Measurements from ENCODE around the gene TUG1. TPM values are rescaled to one million over a fixed set of nuclear protein-coding genes. Genes with fewer than 3 reads are reported as not detected.

Gene TUG1
- 10 to 100 TPM; 67.3 to 72.3 TPM for total RNA-seq

- peak; percentile 93 for ATAC-seq
- peak within 1 kb of the TSS; percentile 99 for H3K27ac Mint-ChIP-seq
- POLR2A ChIA-PET, result interaction anchor here (0.6 to 2.9 kb wide), 25 partner anchors 10 to 377 kb away, joined by 3 to 26 read pairs (median 3); partner anchors contain the start of genes PATZ1, PIK3IP1 and SMTN
- peaks cover 83% of the 10 kb centered on the region for H3K36me3 Mint-ChIP-seq (ENCODE audit: low read depth)
- H3K9me3 Mint-ChIP-seq (ENCODE audit: insufficient read depth), result peaks cover 39% of the 10 kb centered on the region
- H3K4me1 Mint-ChIP-seq (ENCODE audit: low read depth), result peaks cover 60% of the 10 kb centered on the region
- peak within 1 kb of the TSS; percentile 89 for H3K4me3 Mint-ChIP-seq
- no peaks in the 10 kb centered on the region for H3K27me3 Mint-ChIP-seq (ENCODE audit: low read depth)
- CTCF ChIA-PET, result interaction anchor here (0.9 to 3.3 kb wide), 9 partner anchors 10 to 363 kb away, joined by 3 to 30 read pairs (median 7); partner anchors contain the start of gene SMTN
- peak; percentile 98 for DNase-seq
These were observed at the start of gene TUG1 for GRCh38 chr22:30968924-30969531. Gene TUG1 (plus strand): TSS chr22:30969265.

- Mint-ChIP-seq H3K4me3 (no peak overlapping the region), H3K36me3 (ENCODE audit: low read depth) (peaks cover 14% of the 10 kb centered on the region), H3K9me3 (ENCODE audit: insufficient read depth) (no peaks in the 10 kb centered on the region), H3K27me3 (ENCODE audit: low read depth) (no peaks in the 10 kb centered on the region), H3K27ac (no peak overlapping the region), H3K4me1 (ENCODE audit: low read depth) (peaks cover 17% of the 10 kb centered on the region)
- no peak for DNase-seq
- POLR2A ChIA-PET, result interaction anchor here (1.0 kb wide), 1 partner anchor 162 kb away, joined by 3 read pairs; no protein-coding TSS in a partner anchor
- CTCF ChIA-PET, result interaction anchor here (0.7 to 4.0 kb wide), 16 partner anchors 10 to 379 kb away, joined by 3 to 37 read pairs (median 9); partner anchors contain the start of genes MORC2, SLC35E4 and TUG1
- peak; percentile 8 for ATAC-seq
These were observed 49.1 kb upstream of the TUG1 start for GRCh38 chr22:30919973-30920372.

- peaks cover 15% of the 10 kb centered on the region for H3K36me3 Mint-ChIP-seq (ENCODE audit: low read depth)
- CTCF ChIA-PET, result interaction anchor here (0.6 to 4.0 kb wide), 17 partner anchors 8 to 286 kb away, joined by 3 to 37 read pairs (median 9); partner anchors contain the start of genes MORC2, SLC35E4 and TUG1
- H3K27me3 Mint-ChIP-seq (ENCODE audit: low read depth), result no peaks in the 10 kb centered on the region
- POLR2A ChIA-PET, result interaction anchor here (1.0 to 1.5 kb wide), 2 partner anchors 11 to 162 kb away, joined by 3 read pairs; no protein-coding TSS in a partner anchor
- ATAC-seq (peak; percentile 85), DNase-seq (peak; percentile 88)
- no peaks in the 10 kb centered on the region for H3K9me3 Mint-ChIP-seq (ENCODE audit: insufficient read depth)
- peaks cover 17% of the 10 kb centered on the region for H3K4me1 Mint-ChIP-seq (ENCODE audit: low read depth)
- no peak overlapping the region for H3K27ac Mint-ChIP-seq
- peak overlapping the region; percentile 44 for H3K4me3 Mint-ChIP-seq
These were observed 48.7 kb upstream of the TUG1 start for GRCh38 chr22:30920407-30920806.

GRCh38 chr22:30921108-30921507 lies 48.0 kb upstream of the TUG1 start:
- peak overlapping the region; percentile 70 for H3K4me3 Mint-ChIP-seq
- no peak for DNase-seq
- ATAC-seq, result no peak
- POLR2A ChIA-PET, result interaction anchor here (1.5 to 2.3 kb wide), 2 partner anchors 10 to 48 kb away, joined by 3 to 13 read pairs; partner anchors contain the start of genes MORC2 and TUG1
- H3K27ac Mint-ChIP-seq, result no peak overlapping the region
- H3K27me3 Mint-ChIP-seq (ENCODE audit: low read depth), result no peaks in the 10 kb centered on the region
- no peaks in the 10 kb centered on the region for H3K9me3 Mint-ChIP-seq (ENCODE audit: insufficient read depth)
- peaks cover 20% of the 10 kb centered on the region for H3K36me3 Mint-ChIP-seq (ENCODE audit: low read depth)
- CTCF ChIA-PET, result interaction anchor here (0.6 to 4.0 kb wide), 17 partner anchors 9 to 287 kb away, joined by 3 to 37 read pairs (median 8); partner anchors contain the start of genes MORC2, SLC35E4 and TUG1
- H3K4me1 Mint-ChIP-seq (ENCODE audit: low read depth), result peaks cover 17% of the 10 kb centered on the region

- CTCF ChIA-PET, result interaction anchor here (1.0 to 4.0 kb wide), 10 partner anchors 11 to 288 kb away, joined by 3 to 37 read pairs (median 8); partner anchors contain the start of genes MORC2, SLC35E4 and TUG1
- Mint-ChIP-seq H3K4me1 (ENCODE audit: low read depth) (peaks cover 17% of the 10 kb centered on the region), H3K9me3 (ENCODE audit: insufficient read depth) (no peaks in the 10 kb centered on the region), H3K27me3 (ENCODE audit: low read depth) (no peaks in the 10 kb centered on the region), H3K36me3 (ENCODE audit: low read depth) (peaks cover 28% of the 10 kb centered on the region), H3K4me3 (peak overlapping the region; percentile 70), H3K27ac (peak overlapping the region; percentile 81)
- POLR2A ChIA-PET, result interaction anchor here (0.5 to 2.3 kb wide), 7 partner anchors 18 to 964 kb away, joined by 3 to 13 read pairs (median 3); partner anchors contain the start of genes MORC2 and TUG1
- DNase-seq (peak; percentile 84), ATAC-seq (peak; percentile 59)
These were observed 46.9 kb upstream of the TUG1 start for GRCh38 chr22:30922151-30922611.

- ChIA-PET POLR2A (interaction anchor here (1.0 to 2.3 kb wide), 3 partner anchors 17 to 157 kb away, joined by 3 to 13 read pairs (median 3); partner anchors contain the start of genes MORC2 and TUG1), CTCF (interaction anchor here (1.3 to 1.7 kb wide), 2 partner anchors 47 to 160 kb away, joined by 3 read pairs; no protein-coding TSS in a partner anchor)
- Mint-ChIP-seq H3K27me3 (ENCODE audit: low read depth) (no peaks in the 10 kb centered on the region), H3K36me3 (ENCODE audit: low read depth) (peaks cover 35% of the 10 kb centered on the region), H3K4me3 (no peak overlapping the region), H3K4me1 (ENCODE audit: low read depth) (peaks cover 17% of the 10 kb centered on the region), H3K9me3 (ENCODE audit: insufficient read depth) (no peaks in the 10 kb centered on the region), H3K27ac (no peak overlapping the region)
- DNase-seq (no peak), ATAC-seq (no peak)
These were observed 45.7 kb upstream of the TUG1 start for GRCh38 chr22:30923168-30923900.

GRCh38 chr22:30925667-30926066 lies 43.4 kb upstream of the TUG1 start:
- CTCF ChIA-PET, result no interaction called here
- ATAC-seq (no peak), DNase-seq (no peak)
- Mint-ChIP-seq H3K4me3 (no peak overlapping the region), H3K4me1 (ENCODE audit: low read depth) (peaks cover 13% of the 10 kb centered on the region), H3K9me3 (ENCODE audit: insufficient read depth) (no peaks in the 10 kb centered on the region), H3K27me3 (ENCODE audit: low read depth) (no peaks in the 10 kb centered on the region), H3K27ac (no peak overlapping the region), H3K36me3 (ENCODE audit: low read depth) (peaks cover 44% of the 10 kb centered on the region)
- POLR2A ChIA-PET, result interaction anchor here (0.6 kb wide), 1 partner anchor 44 kb away, joined by 3 read pairs; the partner anchor contains the start of gene TUG1

- ChIA-PET CTCF (no interaction called here), POLR2A (no interaction called here)
- DNase-seq (no peak), ATAC-seq (no peak)
- H3K36me3 Mint-ChIP-seq (ENCODE audit: low read depth), result peaks cover 52% of the 10 kb centered on the region
- peaks cover 6% of the 10 kb centered on the region for H3K4me1 Mint-ChIP-seq (ENCODE audit: low read depth)
- H3K27ac Mint-ChIP-seq, result no peak overlapping the region
- H3K9me3 Mint-ChIP-seq (ENCODE audit: insufficient read depth), result no peaks in the 10 kb centered on the region
- H3K4me3 Mint-ChIP-seq, result no peak overlapping the region
- no peaks in the 10 kb centered on the region for H3K27me3 Mint-ChIP-seq (ENCODE audit: low read depth)
These were observed 42.4 kb upstream of the TUG1 start for GRCh38 chr22:30926706-30927105.

- Mint-ChIP-seq H3K36me3 (ENCODE audit: low read depth) (peaks cover 57% of the 10 kb centered on the region), H3K4me3 (no peak overlapping the region), H3K4me1 (ENCODE audit: low read depth) (no peaks in the 10 kb centered on the region), H3K27me3 (ENCODE audit: low read depth) (no peaks in the 10 kb centered on the region), H3K27ac (no peak overlapping the region), H3K9me3 (ENCODE audit: insufficient read depth) (no peaks in the 10 kb centered on the region)
- ChIA-PET CTCF (no interaction called here), POLR2A (no interaction called here)
- DNase-seq (no peak), ATAC-seq (no peak)
These were observed 41.3 kb upstream of the TUG1 start for GRCh38 chr22:30927806-30928205.

- Mint-ChIP-seq H3K4me1 (ENCODE audit: low read depth) (no peaks in the 10 kb centered on the region), H3K27ac (no peak overlapping the region), H3K4me3 (no peak overlapping the region), H3K27me3 (ENCODE audit: low read depth) (no peaks in the 10 kb centered on the region), H3K36me3 (ENCODE audit: low read depth) (peaks cover 61% of the 10 kb centered on the region), H3K9me3 (ENCODE audit: insufficient read depth) (no peaks in the 10 kb centered on the region)
- ATAC-seq (no peak), DNase-seq (no peak)
- CTCF ChIA-PET, result no interaction called here
- POLR2A ChIA-PET, result no interaction called here
These were observed 40.7 kb upstream of the TUG1 start for GRCh38 chr22:30928401-30928800.

GRCh38 chr22:30930228-30930627 lies 38.8 kb upstream of the TUG1 start:
- CTCF ChIA-PET, result interaction anchor here (3.0 kb wide), 1 partner anchor 10 kb away, joined by 19 read pairs; no protein-coding TSS in a partner anchor
- no peaks in the 10 kb centered on the region for H3K4me1 Mint-ChIP-seq (ENCODE audit: low read depth)
- no peak for DNase-seq
- no peak overlapping the region for H3K27ac Mint-ChIP-seq
- peaks cover 67% of the 10 kb centered on the region for H3K36me3 Mint-ChIP-seq (ENCODE audit: low read depth)
- H3K4me3 Mint-ChIP-seq, result no peak overlapping the region
- H3K27me3 Mint-ChIP-seq (ENCODE audit: low read depth), result no peaks in the 10 kb centered on the region
- POLR2A ChIA-PET, result no interaction called here
- ATAC-seq, result no peak
- no peaks in the 10 kb centered on the region for H3K9me3 Mint-ChIP-seq (ENCODE audit: insufficient read depth)

Data from activated CD8-positive, alpha-beta T cell treated with anti-CD3 and anti-CD28 coated beads, Interleukin-2, amount 10 ng/mL, durations not matched to agents 7 days and 5 days (primary cell).